HG03457 (cell line): ENCODE measurements around the gene IL17C.

Experiments
- ATAC-seq: cut with Tn5 transposase; IDR thresholded peaks from one replicate; pipeline ENCODE4 v1.9.1; 2021; ENCODE audit warnings: moderate number of reproducible peaks; ENCODE audit not compliant: unreplicated experiment

The IL17C gene

GRCh38 chr16:88627531-88628411, 10.6 kb upstream of the IL17C start:
- no peak for ATAC-seq

- no peak for ATAC-seq
Measured at GRCh38 chr16:88628512-88628974, 9.8 kb upstream of the IL17C start.

- ATAC-seq: no peak
Measured at GRCh38 chr16:88629835-88630234, 8.5 kb upstream of the IL17C start.

GRCh38 chr16:88630433-88630832, 7.9 kb upstream of the IL17C start:
- ATAC-seq: no peak

GRCh38 chr16:88630941-88631340, 7.4 kb upstream of the IL17C start:
- ATAC-seq: no peak

- no peak for ATAC-seq
Measured at GRCh38 chr16:88631384-88631783, 7.0 kb upstream of the IL17C start.

- no peak for ATAC-seq
Measured at GRCh38 chr16:88631920-88632586, 6.3 kb upstream of the IL17C start.

- no peak for ATAC-seq
Measured at GRCh38 chr16:88632587-88632930, 5.8 kb upstream of the IL17C start.

GRCh38 chr16:88633684-88634140, 4.7 kb upstream of the IL17C start:
- ATAC-seq: peak; percentile 24

- peak; percentile 24 for ATAC-seq
Measured at GRCh38 chr16:88634141-88634993, 4.0 kb upstream of the IL17C start.

GRCh38 chr16:88634994-88635670, 3.2 kb upstream of the IL17C start:
- ATAC-seq: no peak

- no peak for ATAC-seq
Measured at GRCh38 chr16:88635671-88636319, 2.6 kb upstream of the IL17C start.

- no peak for ATAC-seq
Measured at GRCh38 chr16:88636488-88637265, 1.7 kb upstream of the IL17C start.

- ATAC-seq: no peak
Measured at GRCh38 chr16:88639231-88640038, 1.1 kb downstream of the IL17C start.

GRCh38 chr16:88640039-88640495, 1.7 kb downstream of the IL17C start:
- no peak for ATAC-seq

- no peak for ATAC-seq
Measured at GRCh38 chr16:88640498-88641247, 2.3 kb downstream of the IL17C start.

GRCh38 chr16:88642881-88643643, 4.7 kb downstream of the IL17C start:
- ATAC-seq: no peak
